Kidney (tissue), 14 donors: Measurements from ENCODE around the gene DNM1. TPM values are rescaled to one million over a fixed set of nuclear protein-coding genes. Genes with fewer than 3 reads are reported as not detected.

Experiments used
- DNase-seq, 5 donors: peaks; one replicate each; pipeline ENCODE4 v3.0.0-alpha.2; 2013 to 2020
- FAIRE-seq: peaks from 2 replicates; lab custom pipeline; 2012; peaks lifted over from hg19 to GRCh38; lab: Jason Lieb, UNC
- H3K27ac ChIP-seq, 2 donors: one replicate each; pipeline ENCODE4 v1.7.0; 2013; ENCODE audit warnings: low read depth in 2 of 2, low read length in 2 of 2, inconsistent platforms in 1 of 2
- H3K27me3 ChIP-seq: one replicate; pipeline ENCODE4 v1.7.1; 2013; ENCODE audit warnings: low read length, inconsistent platforms; ENCODE audit not compliant: control insufficient read depth, insufficient read depth
- H3K36me3 ChIP-seq, 3 donors: one replicate each; pipeline versions ENCODE4 v1.7.0 to v1.7.1; 2013; ENCODE audit warnings: low read length in 3 of 3, control low read depth in 1 of 3, inconsistent platforms in 1 of 3; ENCODE audit not compliant: insufficient read depth in 3 of 3, control insufficient read depth in 2 of 3
- H3K4me1 ChIP-seq, 3 donors: one replicate each; pipeline versions ENCODE4 v1.7.0 to v1.7.1; 2013; ENCODE audit warnings: low read length in 3 of 3, inconsistent platforms in 1 of 3, low read depth in 1 of 3; ENCODE audit not compliant: control insufficient read depth in 2 of 3, insufficient read depth in 2 of 3
- H3K4me3 ChIP-seq, 3 donors: one replicate each; pipeline versions ENCODE4 v1.7.0 to v1.8.1; 2013; ENCODE audit warnings: low read length in 3 of 3, control low read depth in 1 of 3, inconsistent platforms in 1 of 3
- H3K9ac ChIP-seq, 3 donors: one replicate each; pipeline versions ENCODE4 v1.7.0 to v1.7.1; 2013; ENCODE audit warnings: low read length in 3 of 3, control low read depth in 1 of 3, inconsistent platforms in 1 of 3
- H3K9me3 ChIP-seq, 3 donors: one replicate each; pipeline versions ENCODE4 v1.7.0 to v1.7.1; 2013; ENCODE audit warnings: low read length in 3 of 3, control low read depth in 1 of 3, inconsistent platforms in 1 of 3; ENCODE audit not compliant: control insufficient read depth in 2 of 3, insufficient read depth in 1 of 3
- intact Hi-C: fragments of 100-400 bp; cut with DNase I; formaldehyde crosslinking; loops from one replicate; pipeline ENCODE4 v1.11.1; 2022
- polyA plus RNA-seq: library from polyadenylated mRNA; stranded (reverse); fragments of 350-450 nt; fragmentation: Illumina TruSeq; extraction: RNeasy Lipid Tissue Mini Kit (QIAGEN cat#74804); gene quantifications from one replicate; pipeline ENCODE4 v1.2.3, GENCODE V29; 2014; ENCODE audit warnings: low read depth, low replicate concordance; ENCODE audit not compliant: insufficient read depth
- total RNA-seq: library from RNA; stranded (reverse); fragmentation: NEBNext Ultra II Directional; extraction: Animal tissue kit (Norgen Biotek cat#: 25700); gene quantifications from one replicate; pipeline ENCODE4 v1.2.1, GENCODE V29; 2021
- TF ChIP-seq, protein P1 (sequence below): IDR thresholded peaks from 3 replicates; pipeline ENCODE4 v1.5.1; 2012; ENCODE audit warnings: mild to moderate bottlenecking, moderate library complexity, borderline replicate concordance; ENCODE audit not compliant: insufficient read depth; ENCODE audit errors: extremely low read depth
- donor health status: control.
- donor health status: control.
- donor health status: control.
- donor health status: control.
- donor health status: control.
- donor health status: DM: yes; HTN: yes; CAD: no.
- donor health status: Normal renal cell carcinoma (clear cell type).

DNM1 gene
- total and polyA plus RNA-seq, 2 donors from 2014 or later = 7.3 to 22.6 TPM

DNA sequence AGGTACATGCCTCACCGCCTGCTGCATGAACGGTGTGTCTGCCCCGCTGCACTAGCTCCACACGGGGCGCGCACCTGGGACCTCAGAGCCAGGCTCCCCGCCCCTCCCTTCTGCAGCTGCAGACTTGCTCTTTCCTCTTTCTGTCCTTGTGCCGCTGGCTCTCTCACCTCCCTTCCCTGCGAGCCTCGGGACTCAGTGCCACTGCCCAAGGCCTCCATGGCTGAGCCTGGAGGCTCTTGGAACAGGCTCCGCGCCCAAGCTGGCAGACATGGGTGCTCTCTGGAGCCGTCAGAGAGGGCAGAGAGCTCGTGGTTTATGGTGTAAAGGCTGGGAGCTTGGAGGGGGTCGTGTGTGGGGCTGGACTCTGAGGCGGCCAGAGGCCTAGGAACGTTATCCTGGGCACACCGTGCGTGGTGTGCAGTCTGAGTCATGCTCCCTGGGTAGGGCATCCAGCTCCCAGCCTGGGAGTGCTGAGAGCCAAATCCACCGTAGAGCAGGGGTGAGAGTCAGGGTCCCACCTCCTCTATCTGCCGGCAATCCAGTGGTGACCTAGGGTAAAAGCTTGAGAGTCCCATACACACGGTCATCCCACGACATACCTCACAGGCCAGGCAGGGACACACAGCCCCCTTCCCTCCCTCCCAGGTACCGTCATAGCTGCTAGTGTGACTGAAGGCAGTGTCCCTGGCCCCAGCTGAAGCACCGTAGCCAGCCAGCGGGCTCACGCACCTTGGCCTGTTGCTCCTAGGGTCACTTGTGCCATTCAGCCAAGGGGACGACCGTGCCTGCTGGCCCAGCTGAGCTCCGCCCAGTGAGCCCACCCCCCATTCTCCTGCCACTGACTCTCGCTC, 50.2 kb downstream of the DNM1 start:
- H3K27ac ChIP-seq = no peak overlapping the region
- no peak overlapping the region for H3K4me3 ChIP-seq
- H3K9me3 ChIP-seq = no peaks in the 10 kb centered on the region
- peaks cover 0 to 7% (median 0%) of the 10 kb centered on the region in 3 donors for H3K4me1 ChIP-seq
- FAIRE-seq (no peak), DNase-seq (peak in 1 of 5 donors; percentile 68)
- peaks cover 0 to 7% (median 7%) of the 10 kb centered on the region in 3 donors for H3K36me3 ChIP-seq
- intact Hi-C loops = no loop called here
- H3K9ac ChIP-seq = no peak overlapping the region
- H3K27me3 ChIP-seq = no peaks in the 10 kb centered on the region
- TF ChIP-seq, protein P1, sequence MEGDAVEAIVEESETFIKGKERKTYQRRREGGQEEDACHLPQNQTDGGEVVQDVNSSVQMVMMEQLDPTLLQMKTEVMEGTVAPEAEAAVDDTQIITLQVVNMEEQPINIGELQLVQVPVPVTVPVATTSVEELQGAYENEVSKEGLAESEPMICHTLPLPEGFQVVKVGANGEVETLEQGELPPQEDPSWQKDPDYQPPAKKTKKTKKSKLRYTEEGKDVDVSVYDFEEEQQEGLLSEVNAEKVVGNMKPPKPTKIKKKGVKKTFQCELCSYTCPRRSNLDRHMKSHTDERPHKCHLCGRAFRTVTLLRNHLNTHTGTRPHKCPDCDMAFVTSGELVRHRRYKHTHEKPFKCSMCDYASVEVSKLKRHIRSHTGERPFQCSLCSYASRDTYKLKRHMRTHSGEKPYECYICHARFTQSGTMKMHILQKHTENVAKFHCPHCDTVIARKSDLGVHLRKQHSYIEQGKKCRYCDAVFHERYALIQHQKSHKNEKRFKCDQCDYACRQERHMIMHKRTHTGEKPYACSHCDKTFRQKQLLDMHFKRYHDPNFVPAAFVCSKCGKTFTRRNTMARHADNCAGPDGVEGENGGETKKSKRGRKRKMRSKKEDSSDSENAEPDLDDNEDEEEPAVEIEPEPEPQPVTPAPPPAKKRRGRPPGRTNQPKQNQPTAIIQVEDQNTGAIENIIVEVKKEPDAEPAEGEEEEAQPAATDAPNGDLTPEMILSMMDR = no peak

DNA sequence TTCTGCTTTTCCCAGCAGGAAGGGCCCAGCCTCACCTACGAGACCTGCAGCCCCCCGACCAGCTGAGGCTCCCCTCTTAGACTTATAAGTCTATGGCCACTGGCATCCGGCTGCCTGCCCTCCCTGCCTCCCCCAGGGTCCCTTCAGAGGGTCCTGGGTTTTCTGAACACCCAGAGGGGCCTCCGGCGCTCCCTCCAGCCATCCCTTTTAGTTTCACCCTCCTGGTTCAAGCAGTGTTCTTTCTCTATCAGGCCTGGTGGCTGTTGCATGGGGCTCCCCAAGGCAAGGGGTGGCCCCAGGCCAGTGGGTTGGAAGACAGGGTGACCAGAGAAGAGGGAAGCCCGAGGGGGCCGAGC, 50.8 kb downstream of the DNM1 start:
- H3K4me3 ChIP-seq = no peak overlapping the region
- DNase-seq (peak in 1 of 5 donors; percentile 66), FAIRE-seq (no peak)
- intact Hi-C loops = no loop called here
- H3K9ac ChIP-seq = no peak overlapping the region
- H3K27me3 ChIP-seq = no peaks in the 10 kb centered on the region
- peaks cover 0 to 7% (median 0%) of the 10 kb centered on the region in 3 donors for H3K4me1 ChIP-seq
- no peak overlapping the region for H3K27ac ChIP-seq
- TF ChIP-seq, protein P1 = no peak
- peaks cover 0 to 12% (median 12%) of the 10 kb centered on the region in 3 donors for H3K36me3 ChIP-seq
- no peaks in the 10 kb centered on the region for H3K9me3 ChIP-seq

DNA sequence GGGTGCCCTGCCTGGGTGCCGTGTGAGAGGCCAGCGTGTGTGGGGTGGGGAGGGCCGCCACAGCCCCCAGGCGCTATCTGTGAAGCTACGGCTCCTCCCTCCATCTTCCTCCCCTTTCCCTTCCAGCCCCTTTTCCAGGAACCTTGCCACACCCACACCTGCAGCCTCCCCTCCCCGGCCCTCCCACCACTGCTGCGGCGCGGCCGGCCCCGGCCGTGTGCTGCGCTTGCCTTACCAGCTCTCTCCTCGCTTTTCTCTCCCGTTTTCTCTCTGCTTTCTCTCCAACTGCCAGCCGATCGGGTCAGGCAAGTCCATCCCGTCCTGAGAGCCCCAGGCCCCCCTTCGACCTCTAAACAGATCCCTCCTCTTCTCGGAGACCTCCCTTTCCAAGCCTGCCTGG, 51.2 kb downstream of the DNM1 start:
- Histone ChIP-seq H3K27me3 (no peaks in the 10 kb centered on the region), H3K27ac (no peak overlapping the region), H3K36me3 (peaks cover 0 to 15% (median 15%) of the 10 kb centered on the region in 3 donors), H3K4me1 (peaks cover 0 to 7% (median 0%) of the 10 kb centered on the region in 3 donors), H3K9me3 (no peaks in the 10 kb centered on the region), H3K4me3 (no peak overlapping the region), H3K9ac (no peak overlapping the region)
- TF ChIP-seq, protein P1 = no peak
- no peak for FAIRE-seq
- DNase-seq = no peak
- intact Hi-C loops = no loop called here
